GM12874 (cell line): ENCODE results near the gene NTRK3.

Experiments
- CTCF ChIP-seq: IDR thresholded peaks from 2 replicates; pipeline ENCODE4 v1.5.1; 2011; ENCODE audit warnings: low read depth, mild to moderate bottlenecking, control low read depth, low read length, moderate library complexity; ENCODE audit not compliant: insufficient read depth

NTRK3 gene

GRCh38 chr15:88104357-88104756 is 152.2 kb downstream of the NTRK3 start:
- TF ChIP-seq CTCF, result no peak

GRCh38 chr15:88100181-88100580 is 156.4 kb downstream of the NTRK3 start:
- TF ChIP-seq CTCF, result no peak

- TF ChIP-seq CTCF, result no peak
Measured at GRCh38 chr15:88098361-88098760, 158.2 kb downstream of the NTRK3 start.

GRCh38 chr15:88091444-88092016 is 165.0 kb downstream of the NTRK3 start:
- TF ChIP-seq CTCF, result no peak

GRCh38 chr15:88090481-88091011 is 166.0 kb downstream of the NTRK3 start:
- no peak for TF ChIP-seq CTCF

- TF ChIP-seq CTCF, result no peak
Measured at GRCh38 chr15:88089731-88090130, 166.8 kb downstream of the NTRK3 start.

GRCh38 chr15:88089024-88089620 is 167.4 kb downstream of the NTRK3 start:
- no peak for TF ChIP-seq CTCF
